Transverse colon (tissue), 4 donors: ENCODE measurements around the gene BCAS2. TPM values are rescaled to one million over a fixed set of nuclear protein-coding genes. Genes with fewer than 3 reads are reported as not detected.

ENCODE experiments used
- DNase-seq: peaks from one replicate; pipeline ENCODE4 v3.0.0-alpha.2; 2019
- H3K27ac ChIP-seq, 4 donors: fragments of 200-600 bp; sonication (generic); 2 replicates each; pipeline ENCODE4 v1.5.1; 2016 to 2018; ENCODE audit warnings: inconsistent platforms in 4 of 4
- H3K27me3 ChIP-seq: fragments of 200-600 bp; sonication (generic); 2 replicates; pipeline ENCODE4 v1.5.1; 2017; ENCODE audit warnings: inconsistent platforms
- H3K36me3 ChIP-seq, 4 donors: fragments of 200-600 bp; sonication (generic); 2 replicates each; pipeline ENCODE4 v1.5.1; 2017 to 2019; ENCODE audit warnings: inconsistent platforms in 4 of 4
- H3K4me1 ChIP-seq, 4 donors: fragments of 200-600 bp; sonication (generic); 2 replicates each; pipeline ENCODE4 v1.5.1; 2017 to 2020; ENCODE audit warnings: inconsistent platforms in 4 of 4
- H3K4me3 ChIP-seq, 4 donors: fragments of 200-600 bp; sonication (generic); 1 replicate in 1 of 4; 2 replicates in 3 of 4; pipeline versions ENCODE4 v1.5.1 to v1.6.1; 2017 to 2019; ENCODE audit warnings: inconsistent platforms in 4 of 4
- H3K9me3 ChIP-seq, 2 donors: fragments of 200-600 bp; sonication (generic); 2 replicates each; pipeline ENCODE4 v1.5.1; 2017 to 2019; ENCODE audit warnings: inconsistent platforms in 2 of 2
- EP300 ChIP-seq: sonication (generic); formaldehyde crosslinking; IDR thresholded peaks from one replicate; pipeline ENCODE4 v1.6.1; 2017; ENCODE audit warnings: antibody characterized with exemption, low read depth
- POLR2A ChIP-seq: fragments of 450-650 bp; IDR thresholded peaks from one replicate; pipeline ENCODE4 v1.6.1; 2016; ENCODE audit warnings: antibody characterized with exemption, mild to moderate bottlenecking, moderate library complexity
- POLR2AphosphoS5 ChIP-seq, 3 donors: sonication (generic); formaldehyde crosslinking; IDR thresholded peaks; one replicate each; pipeline ENCODE4 v1.6.1; 2016; ENCODE audit warnings: antibody characterized with exemption in 3 of 3
- WGBS, 2 donors: methylation state at CpG; one replicate each; pipeline ENCODE4 v1.1.5; 2018; ENCODE audit warnings: low coverage in 1 of 2; 5-methylcytosine and 5-hydroxymethylcytosine counted together
- in situ Hi-C, 4 donors: fragments of 200-750 bp; cut with MboI; loops; one replicate each; pipeline versions ENCODE4 v1.15.0 to v1.15.1; 2017; ENCODE audit warnings: low sequenced_read_pairs in 3 of 4, low pct_ligation_motif_present in 1 of 4, low pct_unique_long_range_greater_than_20kb in 1 of 4
- intact Hi-C: fragments of 100-400 bp; cut with DNase I; formaldehyde crosslinking; loops from one replicate; pipeline ENCODE4 v1.15.1; 2023; ENCODE audit warnings: low total_unique reads
- total RNA-seq, 4 donors: library from RNA; depleted of rRNA; stranded (reverse); fragments of >200 nt; gene quantifications; one replicate each; pipeline ENCODE4 v1.1.0, GENCODE V29; 2016
- TF ChIP-seq, protein P1 (sequence below), 5 experiments: fragments of 200-600 bp in 3 of 5; fragments of 450-650 bp in 2 of 5; sonication (generic) in 3 of 5; IDR thresholded peaks; 1 replicate in 2 of 5; 2 replicates in 3 of 5; pipeline ENCODE4 v1.5.1; 2016 to 2017; ENCODE audit warnings: antibody characterized with exemption in 5 of 5, inconsistent platforms in 3 of 5, mild to moderate bottlenecking in 2 of 5, moderate library complexity in 1 of 5

The BCAS2 gene
- total RNA-seq, 4 donors from 2014 or later: 22.4 to 26.5 (median 24.5) TPM

DNA sequence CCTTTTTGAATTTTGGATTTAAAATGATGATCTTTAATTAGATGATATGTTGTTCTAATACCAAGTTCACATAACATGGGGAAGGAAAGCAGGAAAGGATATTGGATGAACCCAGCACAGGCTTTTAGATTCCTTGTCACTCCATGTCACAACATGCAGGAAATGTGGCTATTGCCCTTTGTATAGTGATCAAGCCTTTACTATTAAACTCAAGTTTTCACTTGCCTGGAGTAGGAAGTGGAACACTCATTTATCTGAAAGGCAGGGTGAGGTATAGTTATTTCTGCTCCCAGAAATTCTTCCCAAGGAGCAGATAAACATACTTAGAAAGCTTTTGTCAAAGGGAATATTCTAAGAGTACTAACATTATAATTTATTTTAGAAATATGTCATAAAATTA is 37.2 kb upstream of the BCAS2 start:
- no peak for TF ChIP-seq POLR2AphosphoS5 (IDR thresholded peaks at IDR 0.05)
- TF ChIP-seq, protein P1, sequence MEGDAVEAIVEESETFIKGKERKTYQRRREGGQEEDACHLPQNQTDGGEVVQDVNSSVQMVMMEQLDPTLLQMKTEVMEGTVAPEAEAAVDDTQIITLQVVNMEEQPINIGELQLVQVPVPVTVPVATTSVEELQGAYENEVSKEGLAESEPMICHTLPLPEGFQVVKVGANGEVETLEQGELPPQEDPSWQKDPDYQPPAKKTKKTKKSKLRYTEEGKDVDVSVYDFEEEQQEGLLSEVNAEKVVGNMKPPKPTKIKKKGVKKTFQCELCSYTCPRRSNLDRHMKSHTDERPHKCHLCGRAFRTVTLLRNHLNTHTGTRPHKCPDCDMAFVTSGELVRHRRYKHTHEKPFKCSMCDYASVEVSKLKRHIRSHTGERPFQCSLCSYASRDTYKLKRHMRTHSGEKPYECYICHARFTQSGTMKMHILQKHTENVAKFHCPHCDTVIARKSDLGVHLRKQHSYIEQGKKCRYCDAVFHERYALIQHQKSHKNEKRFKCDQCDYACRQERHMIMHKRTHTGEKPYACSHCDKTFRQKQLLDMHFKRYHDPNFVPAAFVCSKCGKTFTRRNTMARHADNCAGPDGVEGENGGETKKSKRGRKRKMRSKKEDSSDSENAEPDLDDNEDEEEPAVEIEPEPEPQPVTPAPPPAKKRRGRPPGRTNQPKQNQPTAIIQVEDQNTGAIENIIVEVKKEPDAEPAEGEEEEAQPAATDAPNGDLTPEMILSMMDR (IDR thresholded peaks at IDR 0.05): no peak
- Histone ChIP-seq H3K27ac (no peak overlapping the region), H3K36me3 (no peaks in the 10 kb centered on the region), H3K4me3 (no peak overlapping the region), H3K9me3 (no peaks in the 10 kb centered on the region), H3K27me3 (no peaks in the 10 kb centered on the region), H3K4me1 (no peaks in the 10 kb centered on the region)
- DNase-seq: no peak
- intact Hi-C loops: no loop called here
- in situ Hi-C loops: no loop called here

DNA sequence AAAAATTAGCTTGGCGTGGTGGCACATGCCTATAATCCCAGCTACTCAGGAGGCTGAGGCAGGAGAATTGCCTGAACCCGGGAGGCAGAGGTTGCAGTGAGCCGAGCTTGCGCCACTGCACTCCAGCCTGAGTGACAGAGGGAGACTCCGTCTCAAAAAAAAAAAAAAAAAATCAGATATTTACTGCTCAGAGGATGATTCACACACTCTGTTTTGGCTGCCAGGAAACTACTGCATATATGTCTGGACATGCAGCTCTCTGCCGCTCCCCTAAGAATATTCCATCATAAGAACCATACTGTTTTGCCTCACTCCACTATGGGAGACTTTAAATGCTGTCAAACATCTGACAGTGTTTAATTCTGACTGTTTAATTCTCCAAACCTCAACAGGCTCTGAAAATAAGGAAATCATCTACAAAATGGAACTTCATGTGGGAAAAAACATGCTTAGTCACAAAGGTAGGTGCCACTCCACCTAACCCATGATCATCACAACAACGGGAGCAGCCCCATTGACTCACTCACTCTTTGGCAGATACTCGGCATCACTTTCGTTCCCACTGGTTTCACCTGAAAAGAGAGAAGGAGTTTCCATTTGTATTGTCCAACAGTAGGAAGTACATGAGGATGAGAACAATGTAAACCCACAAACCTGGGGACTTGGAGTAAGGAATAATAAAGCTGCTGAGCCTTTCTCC is 29.3 kb upstream of the BCAS2 start:
- H3K4me1 ChIP-seq: no peaks in the 10 kb centered on the region
- intact Hi-C loops (no loop called here), in situ Hi-C loops (no loop called here)
- no peaks in the 10 kb centered on the region for H3K36me3 ChIP-seq
- no peak overlapping the region for H3K27ac ChIP-seq
- no peaks in the 10 kb centered on the region for H3K9me3 ChIP-seq
- no peak for DNase-seq
- TF ChIP-seq POLR2AphosphoS5 (IDR thresholded peaks at IDR 0.05): no peak
- no peak for TF ChIP-seq EP300
- TF ChIP-seq POLR2A: no peak
- TF ChIP-seq, protein P1 (IDR thresholded peaks at IDR 0.05): no peak
- H3K4me3 ChIP-seq: no peak overlapping the region
- WGBS, 2 donors: 81 to 92% methylated on average over 4 to 9 of the region's 9 CpGs
- H3K27me3 ChIP-seq: no peaks in the 10 kb centered on the region

DNA sequence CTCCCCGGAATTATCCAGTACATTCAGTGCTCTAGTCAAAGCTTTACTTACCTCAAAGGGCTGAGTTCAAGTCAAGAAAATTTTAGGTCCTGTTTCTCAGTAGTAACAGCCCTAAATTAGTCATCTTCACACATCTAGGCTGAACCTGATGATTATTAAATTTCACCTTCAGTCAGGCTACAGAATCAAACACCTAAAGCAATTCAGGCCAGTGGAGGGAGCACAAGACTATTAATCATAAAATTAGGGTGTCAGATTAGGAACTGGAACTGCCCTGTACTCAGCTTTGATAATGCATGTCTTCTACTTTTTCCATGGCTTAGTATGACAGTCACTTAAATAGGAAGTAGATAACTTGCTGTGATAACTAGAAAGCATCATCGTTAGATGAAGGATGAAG is 28.4 kb upstream of the BCAS2 start:
- WGBS, 2 donors: 87 to 100% methylated on average over 2 of the region's 2 CpGs
- no peak for TF ChIP-seq POLR2A
- TF ChIP-seq POLR2AphosphoS5 (IDR thresholded peaks at IDR 0.05): no peak
- TF ChIP-seq, protein P1 (IDR thresholded peaks at IDR 0.05): no peak
- no peak for TF ChIP-seq EP300
- Histone ChIP-seq H3K27ac (no peak overlapping the region), H3K4me3 (no peak overlapping the region), H3K9me3 (no peaks in the 10 kb centered on the region), H3K36me3 (no peaks in the 10 kb centered on the region), H3K27me3 (no peaks in the 10 kb centered on the region), H3K4me1 (no peaks in the 10 kb centered on the region)
- intact Hi-C loops: loop anchor here (1.0 kb wide), 1 partner anchor 14 kb away; no protein-coding TSS in a partner anchor
- in situ Hi-C loops: no loop called here
- no peak for DNase-seq

DNA sequence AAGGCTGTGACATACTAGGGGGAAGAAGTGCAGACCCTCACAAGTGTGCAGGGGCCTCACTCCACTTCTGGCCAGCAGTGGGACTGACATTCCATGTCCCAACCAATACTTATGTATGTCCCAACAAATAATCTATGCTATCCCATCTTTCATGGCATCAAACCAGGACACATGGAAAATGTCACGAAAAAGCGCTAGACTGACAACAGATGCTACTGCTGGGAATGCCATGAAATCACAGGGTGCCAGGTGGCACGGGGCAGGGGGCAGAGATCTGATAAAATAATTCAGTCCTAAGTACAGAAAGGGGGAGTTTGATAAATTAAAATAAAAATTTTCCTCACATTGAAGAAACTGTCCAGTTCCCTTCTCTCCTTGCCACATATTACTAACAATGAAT is 27.6 kb upstream of the BCAS2 start:
- 89 to 100% methylated on average over 3 of the region's 3 CpGs for WGBS, 2 donors
- Histone ChIP-seq H3K9me3 (no peaks in the 10 kb centered on the region), H3K36me3 (no peaks in the 10 kb centered on the region), H3K4me3 (no peak overlapping the region), H3K4me1 (no peaks in the 10 kb centered on the region), H3K27me3 (no peaks in the 10 kb centered on the region), H3K27ac (no peak overlapping the region)
- no peak for DNase-seq
- TF ChIP-seq, protein P1 (IDR thresholded peaks at IDR 0.05): no peak
- TF ChIP-seq POLR2A (no peak), EP300 (no peak), POLR2AphosphoS5 (IDR thresholded peaks at IDR 0.05) (no peak)
- in situ Hi-C loops: no loop called here
- intact Hi-C loops: loop anchor here (1.0 kb wide), 1 partner anchor 13 kb away; no protein-coding TSS in a partner anchor
